GM23248 (cell line): ENCODE measurements around the gene ZNF263.

Experiments
- EZH2 ChIP-seq: fragments of 200-600 bp; sonication (generic); IDR thresholded peaks from 2 replicates; pipeline ENCODE4 v1.6.1; 2018; ENCODE audit warnings: antibody characterized with exemption, mild to moderate bottlenecking; ENCODE audit not compliant: insufficient read depth, poor library complexity, severe bottlenecking
- EZH2phosphoT487 ChIP-seq: fragments of 200-600 bp; sonication (generic); IDR thresholded peaks from 2 replicates; pipeline ENCODE4 v1.6.1; 2018; ENCODE audit warnings: antibody characterized with exemption, moderate library complexity, mild to moderate bottlenecking, low read depth; ENCODE audit not compliant: insufficient read depth

DNA sequence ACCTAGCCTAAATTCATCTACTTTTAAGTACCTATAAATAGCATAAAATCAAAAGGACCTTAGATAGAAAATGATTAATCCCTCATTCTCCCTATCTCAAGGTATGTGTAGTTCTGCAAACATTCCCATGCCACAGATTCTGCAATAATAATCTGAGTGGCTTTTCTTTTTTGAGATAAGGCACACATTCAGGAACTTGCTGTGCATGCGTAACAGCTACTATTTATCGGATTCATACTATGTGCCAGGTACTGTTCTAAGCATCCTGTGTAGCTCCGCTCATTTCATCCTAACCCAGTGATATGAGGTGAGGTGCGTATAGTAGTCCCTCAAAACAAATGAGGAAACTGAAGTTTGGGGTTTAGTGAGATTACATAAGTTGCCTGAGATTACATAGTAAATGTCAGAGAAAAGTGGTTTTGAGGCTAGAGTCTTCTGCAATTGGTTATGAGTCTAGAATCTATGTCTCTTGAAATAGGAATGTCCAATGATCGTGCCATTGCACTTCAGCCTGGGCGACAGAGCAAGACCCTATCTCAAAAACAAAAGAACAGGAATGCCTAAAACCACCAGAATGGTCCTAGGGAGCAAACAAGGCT, 2.0 kb upstream of the ZNF263 start:
- no peak for TF ChIP-seq EZH2
- TF ChIP-seq EZH2phosphoT487, result no peak
